HUES6 (cell line): ENCODE data around the gene SH2D4B.

Experiments
- H3K27ac ChIP-seq: 2 replicates; pipeline ENCODE4 v1.7.0; 2013; ENCODE audit warnings: low read depth, mild to moderate bottlenecking, low read length, inconsistent platforms
- H3K27me3 ChIP-seq: 2 replicates; pipeline ENCODE4 v1.6.1; 2013; ENCODE audit warnings: low read length; ENCODE audit not compliant: control insufficient read depth, insufficient read depth
- H3K36me3 ChIP-seq: 2 replicates; pipeline ENCODE4 v1.6.1; 2013; ENCODE audit warnings: low read length; ENCODE audit not compliant: control insufficient read depth, insufficient read depth
- H3K4me1 ChIP-seq: 2 replicates; pipeline ENCODE4 v1.6.1; 2013; ENCODE audit warnings: low read length; ENCODE audit not compliant: control insufficient read depth, insufficient read depth
- H3K4me3 ChIP-seq: 2 replicates; pipeline ENCODE4 v1.5.1; 2013; ENCODE audit warnings: low read depth, low read length
- H3K9ac ChIP-seq: one replicate; pipeline ENCODE4 v1.6.1; 2013; ENCODE audit warnings: mild to moderate bottlenecking, low read length
- H3K9me3 ChIP-seq: 2 replicates; pipeline ENCODE4 v1.6.1; 2013; ENCODE audit warnings: low read depth, low read length; ENCODE audit not compliant: control insufficient read depth, insufficient read depth

SH2D4B gene

DNA sequence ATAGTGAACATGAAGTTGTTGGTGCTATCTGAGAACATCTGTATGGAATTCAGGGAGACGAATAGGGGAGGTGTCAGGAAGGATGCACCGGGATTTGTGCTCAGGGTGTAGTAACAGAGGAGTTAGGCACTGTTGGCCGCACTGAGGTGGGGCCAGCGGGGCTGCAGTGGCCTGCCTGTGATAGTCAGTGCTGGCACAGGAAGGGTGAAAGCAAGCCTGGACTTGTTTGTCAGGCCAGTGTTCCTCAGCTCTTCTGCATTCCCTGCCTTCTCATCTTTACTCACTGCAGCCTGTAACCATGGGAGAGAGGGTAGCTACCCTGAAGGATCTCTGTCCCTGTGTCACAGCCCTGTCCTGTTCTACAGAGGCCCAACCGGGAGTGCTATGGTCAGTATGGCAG, 81.3 kb downstream of the SH2D4B start:
- Histone ChIP-seq H3K27ac (no peak overlapping the region), H3K4me1 (no peaks in the 10 kb centered on the region), H3K9me3 (no peaks in the 10 kb centered on the region), H3K27me3 (no peaks in the 10 kb centered on the region), H3K9ac (no peak overlapping the region), H3K36me3 (no peaks in the 10 kb centered on the region), H3K4me3 (no peak overlapping the region)

DNA sequence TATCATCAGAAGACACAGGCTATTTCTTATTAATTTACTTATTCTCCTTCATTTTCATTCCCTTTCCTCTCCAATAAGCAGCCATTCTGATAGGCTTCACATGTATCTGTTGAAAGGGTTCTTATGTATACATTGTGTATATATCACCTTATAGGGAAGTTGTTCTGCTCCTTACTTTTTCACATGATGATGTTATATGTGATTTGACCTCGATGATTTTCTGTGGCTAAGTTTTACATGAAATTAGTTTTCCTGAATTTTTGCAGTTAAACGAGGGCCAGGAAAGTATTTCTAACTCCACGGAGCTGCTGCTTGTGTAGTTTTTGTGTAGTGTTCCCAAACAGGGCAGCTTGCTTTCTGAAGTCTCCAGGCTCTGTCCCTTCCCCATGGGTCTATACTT, 84.5 kb downstream of the SH2D4B start:
- H3K9ac ChIP-seq, result no peak overlapping the region
- H3K36me3 ChIP-seq, result no peaks in the 10 kb centered on the region
- no peak overlapping the region for H3K27ac ChIP-seq

DNA sequence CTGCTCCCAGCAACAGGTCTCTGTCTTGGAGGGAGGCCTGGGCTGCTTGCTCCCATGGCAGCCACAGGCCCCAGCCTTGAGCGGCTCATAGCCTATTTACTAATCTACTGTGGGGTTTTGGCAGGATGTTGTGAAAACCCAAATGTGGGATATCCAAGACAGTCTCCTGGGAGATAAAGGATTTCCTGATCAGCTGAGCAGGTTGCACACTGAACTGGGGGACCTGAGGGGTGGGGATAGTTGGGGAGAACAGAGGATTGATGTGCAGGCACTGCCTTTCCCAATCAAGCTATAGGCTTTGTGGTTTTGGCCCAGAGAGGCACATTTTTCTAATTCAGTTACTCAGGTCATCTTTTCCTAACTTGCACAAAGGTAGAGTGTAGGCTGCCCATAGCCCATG, 92.6 kb downstream of the SH2D4B start:
- Histone ChIP-seq H3K27me3 (no peaks in the 10 kb centered on the region), H3K9ac (no peak overlapping the region), H3K27ac (no peak overlapping the region), H3K9me3 (peaks cover 5% of the 10 kb centered on the region; the same call in 1 of the 2 replicates), H3K4me1 (no peaks in the 10 kb centered on the region), H3K4me3 (no peak overlapping the region), H3K36me3 (no peaks in the 10 kb centered on the region)

More for the DNA sequence above, 84.5 kb downstream of the SH2D4B start:
- H3K4me3 ChIP-seq, result no peak overlapping the region
- no peaks in the 10 kb centered on the region for H3K4me1 ChIP-seq
- H3K27me3 ChIP-seq, result no peaks in the 10 kb centered on the region
- H3K9me3 ChIP-seq, result peaks cover 4% of the 10 kb centered on the region; the same call in 1 of the 2 replicates

DNA sequence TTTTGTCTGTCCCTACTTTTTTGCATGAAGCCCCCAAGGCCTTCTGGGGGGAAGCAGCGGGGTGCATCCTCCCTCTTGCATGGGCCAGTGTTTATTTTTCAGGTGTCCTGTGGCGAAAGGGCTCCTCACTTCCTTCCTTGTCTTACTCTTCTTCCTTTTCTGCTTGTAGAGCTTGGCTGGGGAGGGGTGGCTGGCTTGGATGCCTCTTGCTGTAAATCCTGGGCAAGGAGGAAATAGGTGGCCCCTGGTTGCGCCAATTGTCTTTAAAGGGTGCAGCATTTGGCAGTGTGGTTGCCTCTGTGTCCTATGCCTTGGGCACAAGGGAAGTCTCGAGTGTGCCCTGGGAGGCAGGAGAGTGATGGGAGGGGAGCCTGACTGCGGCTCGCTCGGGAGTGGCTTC, 95.0 kb downstream of the SH2D4B start:
- H3K4me3 ChIP-seq, result no peak overlapping the region
- no peaks in the 10 kb centered on the region for H3K4me1 ChIP-seq
- no peaks in the 10 kb centered on the region for H3K36me3 ChIP-seq
- peaks cover 2% of the 10 kb centered on the region; the same call in 1 of the 2 replicates for H3K9me3 ChIP-seq
- no peaks in the 10 kb centered on the region for H3K27me3 ChIP-seq
- H3K9ac ChIP-seq, result no peak overlapping the region
- no peak overlapping the region for H3K27ac ChIP-seq

GRCh38 chr10:80633383-80633860, 95.7 kb downstream of the SH2D4B start:
- Histone ChIP-seq H3K27ac (no peak overlapping the region), H3K36me3 (no peaks in the 10 kb centered on the region), H3K4me3 (no peak overlapping the region), H3K9ac (no peak overlapping the region), H3K9me3 (peaks cover 2% of the 10 kb centered on the region; the same call in 1 of the 2 replicates), H3K4me1 (no peaks in the 10 kb centered on the region), H3K27me3 (no peaks in the 10 kb centered on the region)

DNA sequence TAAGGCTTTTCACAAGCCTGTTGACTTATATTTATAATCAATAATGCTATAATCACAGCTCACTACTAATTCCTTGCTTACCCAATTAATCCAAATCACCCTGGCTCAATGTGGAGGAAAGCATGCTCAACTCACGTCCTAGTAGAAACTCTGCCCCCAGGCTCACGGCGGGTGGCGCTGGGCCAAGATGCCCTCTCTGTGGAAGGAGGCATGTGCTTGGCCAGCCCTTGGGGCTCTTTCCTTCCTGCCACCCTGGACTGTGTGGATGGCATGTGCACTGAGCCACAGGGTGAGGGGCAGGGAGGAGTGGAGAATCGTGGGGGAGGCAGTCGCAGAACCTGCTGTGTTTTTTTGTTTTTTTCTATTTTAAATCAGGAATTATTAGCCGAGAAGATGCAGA, 96.2 kb downstream of the SH2D4B start:
- no peak overlapping the region for H3K9ac ChIP-seq
- no peak overlapping the region for H3K27ac ChIP-seq
- no peaks in the 10 kb centered on the region for H3K4me1 ChIP-seq
- no peaks in the 10 kb centered on the region for H3K36me3 ChIP-seq
- H3K27me3 ChIP-seq, result no peaks in the 10 kb centered on the region
- peaks cover 2% of the 10 kb centered on the region; the same call in 1 of the 2 replicates for H3K9me3 ChIP-seq
- H3K4me3 ChIP-seq, result no peak overlapping the region

DNA sequence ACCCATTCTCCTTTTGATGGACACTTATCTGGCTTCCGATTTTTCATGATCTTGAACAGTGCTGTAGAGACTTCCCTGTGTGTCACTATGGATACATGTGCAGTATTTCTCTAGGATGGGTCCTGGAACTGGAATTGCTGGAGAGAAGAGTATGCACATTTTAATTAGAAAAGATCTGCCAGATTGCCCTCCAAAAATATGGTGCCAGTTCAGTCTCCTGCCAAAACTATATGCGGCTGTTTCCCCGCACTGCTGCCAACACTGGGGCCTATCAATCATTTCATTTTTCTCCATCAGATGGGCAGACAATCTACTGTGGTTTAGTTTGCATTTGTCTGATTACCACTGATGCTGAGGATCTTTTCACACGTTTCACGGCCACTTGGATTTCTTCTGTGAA, 105.0 kb downstream of the SH2D4B start:
- Histone ChIP-seq H3K4me3 (no peak overlapping the region), H3K9me3 (no peaks in the 10 kb centered on the region), H3K4me1 (no peaks in the 10 kb centered on the region), H3K27ac (no peak overlapping the region), H3K27me3 (no peaks in the 10 kb centered on the region), H3K36me3 (no peaks in the 10 kb centered on the region), H3K9ac (no peak overlapping the region)

DNA sequence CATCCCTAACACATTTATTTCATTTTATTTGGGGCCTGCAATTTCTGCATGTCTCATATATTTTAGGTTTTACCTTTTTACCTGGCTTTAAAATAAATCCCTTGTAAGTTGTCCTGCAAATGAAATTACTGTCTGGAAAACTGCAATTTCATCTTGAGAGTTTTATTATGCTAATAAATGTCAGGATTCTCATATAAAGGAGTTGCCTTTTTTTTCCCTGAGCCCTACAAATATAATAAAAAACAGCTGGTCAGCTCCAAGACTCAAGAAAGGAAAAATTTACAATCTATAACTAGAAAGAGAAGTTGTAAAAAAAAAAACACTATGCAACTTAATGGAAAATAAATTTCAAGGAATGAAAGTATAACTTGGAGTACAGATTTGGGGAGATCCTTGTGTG, 108.7 kb downstream of the SH2D4B start:
- H3K4me1 ChIP-seq, result no peaks in the 10 kb centered on the region
- no peaks in the 10 kb centered on the region for H3K27me3 ChIP-seq
- no peak overlapping the region for H3K4me3 ChIP-seq

DNA sequence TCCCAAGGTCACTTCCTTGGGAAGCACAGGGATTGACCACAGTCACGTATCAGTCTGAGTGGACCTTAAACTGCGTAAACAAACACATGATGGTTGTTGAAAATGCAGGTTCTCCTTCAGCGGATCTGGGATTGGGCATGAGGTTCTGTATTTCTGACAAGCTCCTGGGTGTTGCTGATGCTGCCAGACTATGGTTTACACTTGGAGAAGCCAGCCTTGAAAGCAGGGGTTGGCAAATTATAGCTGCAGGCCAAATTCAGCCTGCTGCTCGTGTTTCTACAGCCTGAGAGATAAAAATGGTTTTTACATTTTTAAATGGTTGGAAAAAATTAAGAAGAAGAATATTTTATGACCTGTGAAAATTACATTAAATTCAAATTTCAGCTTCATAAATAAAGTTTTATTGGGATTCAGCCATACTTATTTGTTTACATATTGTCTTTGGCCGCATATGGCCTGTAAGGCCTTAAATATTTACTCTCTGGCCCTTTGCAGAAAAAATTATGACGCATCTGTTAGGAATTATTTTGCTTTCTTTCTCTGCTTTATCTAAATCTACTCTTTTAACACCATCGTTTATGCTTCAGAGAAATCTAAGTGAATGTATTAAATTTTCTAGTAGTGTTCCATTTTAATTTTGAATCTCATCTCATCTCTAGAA, 109.6 kb downstream of the SH2D4B start:
- Histone ChIP-seq H3K27me3 (no peaks in the 10 kb centered on the region), H3K4me1 (no peaks in the 10 kb centered on the region), H3K27ac (no peak overlapping the region), H3K36me3 (no peaks in the 10 kb centered on the region), H3K9ac (no peak overlapping the region), H3K9me3 (no peaks in the 10 kb centered on the region), H3K4me3 (no peak overlapping the region)

More for the DNA sequence above, 108.7 kb downstream of the SH2D4B start:
- H3K27ac ChIP-seq, result no peak overlapping the region
- H3K9me3 ChIP-seq, result no peaks in the 10 kb centered on the region
- no peak overlapping the region for H3K9ac ChIP-seq
- H3K36me3 ChIP-seq, result no peaks in the 10 kb centered on the region

DNA sequence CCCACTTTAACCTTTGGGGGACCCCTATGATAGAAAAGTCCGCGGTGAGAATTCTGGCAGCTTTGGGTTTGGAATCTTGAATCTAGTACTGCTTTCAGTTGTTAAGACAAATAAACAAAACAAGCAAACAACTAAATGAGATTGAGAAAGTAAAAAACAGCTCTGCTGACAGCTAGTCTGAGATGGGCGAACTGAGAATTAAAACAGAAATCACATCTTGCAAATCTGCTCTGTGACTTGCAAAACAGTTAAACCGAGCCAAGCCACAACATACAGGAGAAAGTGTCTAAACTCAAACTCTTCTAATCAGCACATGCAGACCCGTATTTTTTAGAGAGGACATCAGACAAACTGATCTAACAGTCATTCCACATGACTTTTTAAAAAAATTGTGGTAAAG, 110.4 kb downstream of the SH2D4B start:
- Histone ChIP-seq H3K4me3 (no peak overlapping the region), H3K27ac (no peak overlapping the region), H3K27me3 (no peaks in the 10 kb centered on the region), H3K4me1 (no peaks in the 10 kb centered on the region), H3K9me3 (peaks cover 3% of the 10 kb centered on the region; the same call in 1 of the 2 replicates), H3K36me3 (no peaks in the 10 kb centered on the region), H3K9ac (no peak overlapping the region)

- Histone ChIP-seq H3K4me3 (no peak overlapping the region), H3K9me3 (peaks cover 13% of the 10 kb centered on the region), H3K27me3 (no peaks in the 10 kb centered on the region), H3K27ac (no peak overlapping the region), H3K4me1 (no peaks in the 10 kb centered on the region), H3K36me3 (no peaks in the 10 kb centered on the region), H3K9ac (no peak overlapping the region)
These were observed 111.5 kb downstream of the SH2D4B start for GRCh38 chr10:80649183-80649582.
